IMR-90 (cell line): ENCODE results near the gene TRIO.
A peak's percentile ranks its signal among the peaks of the same experiment; 100 is the strongest.

Experiments
- CEBPB ChIP-seq: IDR thresholded peaks from 2 replicates; pipeline ENCODE4 v1.6.1; 2012; ENCODE audit warnings: low read depth, low read length, improper control_type of control experiment
- CTCF ChIP-seq: conservative IDR thresholded peaks from 2 replicates; pipeline ENCODE4 v1.5.1; 2012; ENCODE audit warnings: mild to moderate bottlenecking, low read depth, low read length, improper control_type of control experiment
- ELK1 ChIP-seq: fragments of 150-350 bp; IDR thresholded peaks from 2 replicates; pipeline ENCODE4 v1.6.1; 2016; ENCODE audit warnings: low read depth, mild to moderate bottlenecking, low read length, moderate library complexity, borderline replicate concordance
- MAFK ChIP-seq: IDR thresholded peaks from 2 replicates; pipeline ENCODE4 v1.6.1; 2012; ENCODE audit warnings: low read depth, low read length, improper control_type of control experiment
- MAZ ChIP-seq: IDR thresholded peaks from 2 replicates; pipeline ENCODE4 v1.6.1; 2012; ENCODE audit warnings: low read depth, mild to moderate bottlenecking, low read length, improper control_type of control experiment, moderate library complexity, borderline replicate concordance
- MXI1 ChIP-seq: IDR thresholded peaks from 2 replicates; pipeline ENCODE4 v1.6.1; 2012; ENCODE audit warnings: low read depth, mild to moderate bottlenecking, low read length, moderate library complexity, borderline replicate concordance
- NFE2L2 ChIP-seq: fragments of 150-350 bp; IDR thresholded peaks from 2 replicates; pipeline ENCODE4 v1.6.1; 2016; ENCODE audit warnings: low read depth, mild to moderate bottlenecking, low read length
- POLR2A ChIP-seq: IDR thresholded peaks from 2 replicates; pipeline ENCODE4 v1.6.1; 2012; ENCODE audit warnings: mild to moderate bottlenecking, low read depth, low read length
- RAD21 ChIP-seq: IDR thresholded peaks from 2 replicates; pipeline ENCODE4 v1.6.1; 2012; ENCODE audit warnings: low read length, improper control_type of control experiment
- RCOR1 ChIP-seq: IDR thresholded peaks from 2 replicates; pipeline ENCODE4 v1.6.1; 2012; ENCODE audit warnings: mild to moderate bottlenecking, low read length, improper control_type of control experiment; ENCODE audit not compliant: insufficient replicate concordance
- RFX5 ChIP-seq: IDR thresholded peaks from 2 replicates; pipeline ENCODE4 v1.8.0; 2012; ENCODE audit warnings: low read depth, mild to moderate bottlenecking, low read length, moderate library complexity
- SMC3 ChIP-seq: fragments of 150-350 bp; IDR thresholded peaks from 2 replicates; pipeline ENCODE4 v1.6.1; 2016; ENCODE audit warnings: low read depth, mild to moderate bottlenecking, antibody characterized with exemption, low read length, moderate library complexity
- USF2 ChIP-seq: fragments of 150-350 bp; IDR thresholded peaks from 2 replicates; pipeline ENCODE4 v1.6.1; 2017; ENCODE audit warnings: mild to moderate bottlenecking, antibody characterized with exemption, low read length, low read depth

- TF ChIP-seq USF2 = peak; percentile 38; the same call in 1 of the 2 replicates
- no peak for TF ChIP-seq POLR2A
- TF ChIP-seq CEBPB = no peak
- no peak for TF ChIP-seq RCOR1
- peak; percentile 72 for TF ChIP-seq CTCF
- no peak for TF ChIP-seq RFX5
- TF ChIP-seq ELK1 = no peak
- peak; percentile 84; the same call in 1 of the 2 replicates for TF ChIP-seq MXI1
- peak; percentile 72 for TF ChIP-seq RAD21
- TF ChIP-seq NFE2L2 = no peak
- peak; percentile 24; the same call in 1 of the 2 replicates for TF ChIP-seq MAZ
- TF ChIP-seq MAFK = no peak
- peak; percentile 63 for TF ChIP-seq SMC3
These were observed 34.8 kb upstream of the TRIO start for GRCh38 chr5:14108170-14108996.
